ENCODE measurements around the gene MRPL22. TPM values are rescaled to one million over a fixed set of nuclear protein-coding genes. Genes with fewer than 3 reads are reported as not detected.
"Not testable (repeated sequence)": the region's sequence is repeated elsewhere in the genome, so short reads cannot be mapped to it uniquely, and the experiment has no call there.

MRPL22 gene
- total RNA-seq, 4 donors from 2014 or later: 19.1 to 24.4 (median 22.2) TPM

DNA sequence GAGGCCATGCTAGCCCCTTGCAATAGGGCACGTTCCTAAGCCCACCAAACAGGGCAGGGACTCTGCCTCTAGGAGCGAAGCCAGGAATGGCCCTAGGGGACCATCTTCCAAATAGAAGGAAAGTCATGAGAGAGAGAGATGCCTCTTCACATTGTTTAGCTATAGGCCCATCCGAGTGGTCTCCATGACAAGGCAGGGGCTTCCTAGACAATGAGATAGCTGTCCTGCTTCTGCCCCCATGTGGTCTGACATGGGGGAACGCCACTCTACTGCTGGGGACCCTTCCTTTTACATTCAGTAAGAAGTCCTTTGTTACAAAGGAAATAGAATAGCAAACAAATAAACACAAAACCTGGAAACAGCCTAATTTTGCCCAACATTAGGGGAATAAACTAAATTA, 54.8 kb downstream of the MRPL22 start:
- TF ChIP-seq, protein P1, sequence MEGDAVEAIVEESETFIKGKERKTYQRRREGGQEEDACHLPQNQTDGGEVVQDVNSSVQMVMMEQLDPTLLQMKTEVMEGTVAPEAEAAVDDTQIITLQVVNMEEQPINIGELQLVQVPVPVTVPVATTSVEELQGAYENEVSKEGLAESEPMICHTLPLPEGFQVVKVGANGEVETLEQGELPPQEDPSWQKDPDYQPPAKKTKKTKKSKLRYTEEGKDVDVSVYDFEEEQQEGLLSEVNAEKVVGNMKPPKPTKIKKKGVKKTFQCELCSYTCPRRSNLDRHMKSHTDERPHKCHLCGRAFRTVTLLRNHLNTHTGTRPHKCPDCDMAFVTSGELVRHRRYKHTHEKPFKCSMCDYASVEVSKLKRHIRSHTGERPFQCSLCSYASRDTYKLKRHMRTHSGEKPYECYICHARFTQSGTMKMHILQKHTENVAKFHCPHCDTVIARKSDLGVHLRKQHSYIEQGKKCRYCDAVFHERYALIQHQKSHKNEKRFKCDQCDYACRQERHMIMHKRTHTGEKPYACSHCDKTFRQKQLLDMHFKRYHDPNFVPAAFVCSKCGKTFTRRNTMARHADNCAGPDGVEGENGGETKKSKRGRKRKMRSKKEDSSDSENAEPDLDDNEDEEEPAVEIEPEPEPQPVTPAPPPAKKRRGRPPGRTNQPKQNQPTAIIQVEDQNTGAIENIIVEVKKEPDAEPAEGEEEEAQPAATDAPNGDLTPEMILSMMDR (IDR thresholded peaks at IDR 0.05): no peak
- no peak for TF ChIP-seq POLR2A (IDR thresholded peaks at IDR 0.05)
- no peak for DNase-seq (ENCODE audit: low spot score in 2 of 2)
- intact Hi-C loops (cut with DNase I; ENCODE audit: low total_unique reads): no loop called here
- no peak overlapping the region for H3K4me3 ChIP-seq (ENCODE audit: low read depth, poor library complexity, severe bottlenecking)
- WGBS, 2 donors: 58 to 74% methylated on average over 4 of the region's 4 CpGs

DNA sequence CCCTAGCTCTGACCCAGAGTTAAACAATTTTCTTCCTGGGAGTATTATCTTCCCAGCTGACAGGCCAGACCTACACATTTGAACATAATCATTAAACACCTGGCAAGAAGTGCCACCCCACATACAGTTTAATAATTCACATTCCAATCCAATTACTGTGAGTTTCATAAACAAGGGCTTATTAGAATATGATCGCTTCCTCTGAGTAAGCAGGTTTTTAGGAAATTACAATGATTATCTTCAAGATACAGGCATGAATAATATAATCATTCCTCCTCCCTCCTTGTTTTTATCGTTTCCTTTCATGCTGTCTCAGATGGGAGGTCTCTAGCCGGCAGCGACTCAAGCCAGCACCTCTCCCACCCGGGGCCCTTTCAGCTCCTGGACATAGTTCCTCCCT, 56.9 kb downstream of the MRPL22 start:
- TF ChIP-seq, protein P1 (IDR thresholded peaks at IDR 0.05): no peak
- no peak for TF ChIP-seq POLR2A (IDR thresholded peaks at IDR 0.05)
- no peak overlapping the region for H3K4me3 ChIP-seq (ENCODE audit: low read depth, poor library complexity, severe bottlenecking)
- no peak for DNase-seq (ENCODE audit: low spot score in 2 of 2)
- intact Hi-C loops (cut with DNase I; ENCODE audit: low total_unique reads): no loop called here
- WGBS, 2 donors: 44 to 61% methylated on average over 5 of the region's 5 CpGs

DNA sequence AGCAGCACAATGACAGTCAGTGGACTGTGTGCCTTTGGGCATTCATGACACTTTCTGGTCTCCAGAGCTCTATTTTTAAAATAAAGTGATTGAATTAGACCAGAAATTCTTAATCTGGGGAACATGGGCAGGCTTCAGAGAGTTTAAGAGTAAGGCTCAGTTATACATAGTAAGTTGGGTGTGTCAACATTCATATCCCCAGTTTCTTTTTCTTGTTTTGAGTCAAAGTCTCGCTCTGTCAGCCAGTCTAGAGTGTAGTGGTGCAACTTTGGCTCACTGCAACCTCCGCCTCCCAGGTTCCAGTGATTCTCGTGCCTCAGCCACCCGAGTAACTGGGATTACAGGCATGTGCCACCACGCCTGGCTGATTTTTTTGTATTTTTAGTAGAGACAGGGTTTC, 59.0 kb downstream of the MRPL22 start:
- no peak for DNase-seq (ENCODE audit: low spot score in 2 of 2)
- intact Hi-C loops (cut with DNase I; ENCODE audit: low total_unique reads): no loop called here
- H3K4me3 ChIP-seq (ENCODE audit: low read depth, poor library complexity, severe bottlenecking): no peak overlapping the region
- 86 to 95% methylated on average over 5 of the region's 5 CpGs for WGBS, 2 donors
- TF ChIP-seq POLR2A (IDR thresholded peaks at IDR 0.05): no peak
- TF ChIP-seq, protein P1 (IDR thresholded peaks at IDR 0.05): no peak

DNA sequence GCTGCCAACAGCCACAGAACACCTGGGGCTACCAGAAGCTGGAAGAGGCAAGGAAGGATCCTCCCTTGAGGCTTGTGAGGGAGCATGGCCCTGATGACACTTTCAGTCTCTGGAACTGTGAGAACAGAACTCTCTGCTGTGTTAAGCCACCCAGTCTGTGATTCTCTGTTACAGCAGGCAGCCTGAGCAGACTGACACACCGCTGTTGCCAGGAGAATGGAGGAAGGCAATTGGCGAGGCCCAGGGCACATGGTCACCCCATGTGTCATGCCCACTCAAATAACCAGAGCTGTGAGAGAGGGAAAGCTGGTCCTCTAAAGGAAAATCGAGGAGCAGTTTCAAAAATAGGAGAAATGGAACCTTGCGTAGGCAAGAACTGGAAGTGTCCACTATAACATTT, 60.6 kb downstream of the MRPL22 start:
- H3K4me3 ChIP-seq (ENCODE audit: low read depth, poor library complexity, severe bottlenecking): no peak overlapping the region
- 87 to 90% methylated on average over 4 of the region's 4 CpGs for WGBS, 2 donors
- intact Hi-C loops (cut with DNase I; ENCODE audit: low total_unique reads): no loop called here
- DNase-seq (ENCODE audit: low spot score in 2 of 2): no peak
- no peak for TF ChIP-seq POLR2A (IDR thresholded peaks at IDR 0.05)
- TF ChIP-seq, protein P1 (IDR thresholded peaks at IDR 0.05): no peak

DNA sequence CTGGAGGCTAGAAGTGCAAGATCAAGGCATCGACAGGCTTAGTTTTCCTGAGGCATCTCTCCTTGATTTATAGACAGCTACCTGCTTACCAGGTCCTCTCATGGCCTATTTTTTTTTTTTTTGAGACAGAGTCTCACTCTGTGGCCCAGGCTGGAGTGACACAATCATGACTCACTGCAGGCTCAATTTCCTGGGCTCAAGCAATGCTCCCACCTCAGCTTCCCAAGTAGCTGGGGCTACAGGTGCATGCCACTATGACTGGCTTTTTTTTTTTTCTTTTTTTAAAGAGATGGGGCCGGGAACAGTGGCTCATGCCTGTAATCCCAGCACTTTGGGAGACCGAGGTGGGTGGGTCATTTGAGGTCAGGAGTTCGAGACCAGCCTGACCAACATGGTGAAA, 61.8 kb downstream of the MRPL22 start:
- DNase-seq (ENCODE audit: low spot score in 2 of 2); H3K4me3 ChIP-seq (ENCODE audit: low read depth, poor library complexity, severe bottlenecking); intact Hi-C loops (cut with DNase I; ENCODE audit: low total_unique reads): not testable (repeated sequence)
- 68 to 81% methylated on average over 4 of the region's 4 CpGs for WGBS, 2 donors

DNA sequence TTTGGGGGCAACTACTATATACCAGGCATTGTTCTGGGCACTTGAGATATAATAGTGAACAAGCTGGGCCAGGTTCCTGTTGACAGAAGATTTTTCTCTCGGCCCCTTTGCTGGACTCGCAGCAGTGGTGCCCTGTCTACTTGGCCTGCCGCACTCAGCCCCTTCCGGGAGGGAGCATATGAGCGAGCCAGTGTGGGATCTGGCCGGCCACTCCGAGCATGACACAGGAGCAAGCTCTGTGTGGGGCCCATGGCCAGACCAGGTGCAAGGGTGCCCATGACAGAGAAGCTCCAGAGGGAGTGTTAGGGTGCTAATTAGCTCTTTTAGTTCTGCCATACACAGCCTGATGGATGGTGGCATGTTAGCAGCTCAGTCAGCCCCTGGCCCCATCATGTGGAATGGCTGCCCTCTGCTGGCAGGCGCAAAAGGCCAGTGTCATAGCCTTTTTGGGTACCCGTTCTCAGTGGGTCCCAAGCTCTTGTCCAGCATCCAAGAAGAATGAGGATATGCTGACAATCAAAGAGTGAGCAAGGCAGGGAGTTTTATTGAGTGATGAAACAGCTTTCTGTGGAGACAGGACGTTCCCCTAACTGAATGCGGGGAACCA, 63.4 kb downstream of the MRPL22 start:
- no peak for DNase-seq (ENCODE audit: low spot score in 2 of 2)

DNA sequence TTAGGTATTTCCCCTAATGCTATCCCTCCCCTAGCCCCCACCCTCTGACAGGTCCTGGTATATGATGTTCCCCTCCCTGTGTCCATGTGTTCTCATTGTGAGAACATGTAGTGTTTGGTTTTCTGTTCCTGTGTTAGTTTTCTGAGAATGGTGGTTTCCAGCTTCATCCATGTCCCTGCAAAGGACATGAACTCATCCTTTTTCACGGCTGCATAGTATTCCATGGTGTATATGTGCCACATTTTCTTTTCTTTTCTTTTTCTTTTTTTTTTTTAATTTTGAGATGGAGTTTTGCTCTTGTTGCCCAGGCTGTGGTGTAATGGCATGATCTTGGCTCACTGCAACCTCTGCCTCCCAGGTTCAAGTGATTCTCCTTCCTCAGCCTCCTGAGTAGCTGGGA, 65.4 kb downstream of the MRPL22 start:
- H3K4me3 ChIP-seq (ENCODE audit: low read depth, poor library complexity, severe bottlenecking); DNase-seq (ENCODE audit: low spot score in 2 of 2); intact Hi-C loops (cut with DNase I; ENCODE audit: low total_unique reads): not testable (repeated sequence)
- 96 to 100% methylated on average over 1 of the region's 1 CpG for WGBS, 2 donors

More for the DNA sequence above, 63.4 kb downstream of the MRPL22 start:
- intact Hi-C loops (cut with DNase I; ENCODE audit: low total_unique reads): no loop called here
- 81 to 92% methylated on average over 11 of the region's 11 CpGs for WGBS, 2 donors
- no peak overlapping the region for H3K4me3 ChIP-seq (ENCODE audit: low read depth, poor library complexity, severe bottlenecking)
- TF ChIP-seq, protein P1 (IDR thresholded peaks at IDR 0.05): no peak
- TF ChIP-seq POLR2A (IDR thresholded peaks at IDR 0.05): no peak
